GM12864 (cell line): ENCODE data around the gene RNU1-2.
"Not testable (repeated sequence)": the region's sequence is repeated elsewhere in the genome, so short reads cannot be mapped to it uniquely, and the experiment has no call there.

ENCODE experiments used
- DNase-seq: peaks from one replicate; pipeline ENCODE4 v3.0.0-alpha.2; 2011; ENCODE audit warnings: low read depth
- H3K4me3 ChIP-seq: 2 replicates; pipeline ENCODE4 v1.5.1; 2011; ENCODE audit warnings: mild to moderate bottlenecking, low read depth, low read length, control low read depth
- TF ChIP-seq, protein P1 (sequence below): IDR thresholded peaks from 2 replicates; pipeline ENCODE4 v1.5.1; 2011; ENCODE audit warnings: low read depth, mild to moderate bottlenecking, moderate library complexity, low read length, control low read depth, inconsistent platforms; ENCODE audit errors: missing control alignments

RNU1-2 gene

DNA sequence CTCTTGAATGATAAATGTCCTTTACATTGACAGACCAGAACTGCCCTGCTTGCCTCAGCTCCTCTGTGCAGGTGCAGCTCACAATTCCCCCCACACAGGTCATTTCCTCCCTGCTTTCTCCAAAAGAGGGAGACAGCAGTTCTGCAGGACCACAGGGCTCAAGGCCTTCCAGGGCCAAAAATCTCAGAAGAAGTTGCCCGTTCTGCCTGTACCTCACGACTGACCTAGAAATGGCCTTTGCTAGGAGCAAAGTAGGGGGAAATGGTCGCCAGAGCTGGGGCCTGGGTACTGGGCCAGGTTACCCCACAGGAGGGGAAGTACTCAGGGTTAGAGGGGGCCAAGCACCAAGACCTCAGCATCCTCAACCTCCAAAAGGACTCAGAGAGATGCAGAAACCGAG lies 11.1 kb downstream of the RNU1-2 start:
- no peak for DNase-seq
- no peak overlapping the region for H3K4me3 ChIP-seq
- TF ChIP-seq, protein P1, sequence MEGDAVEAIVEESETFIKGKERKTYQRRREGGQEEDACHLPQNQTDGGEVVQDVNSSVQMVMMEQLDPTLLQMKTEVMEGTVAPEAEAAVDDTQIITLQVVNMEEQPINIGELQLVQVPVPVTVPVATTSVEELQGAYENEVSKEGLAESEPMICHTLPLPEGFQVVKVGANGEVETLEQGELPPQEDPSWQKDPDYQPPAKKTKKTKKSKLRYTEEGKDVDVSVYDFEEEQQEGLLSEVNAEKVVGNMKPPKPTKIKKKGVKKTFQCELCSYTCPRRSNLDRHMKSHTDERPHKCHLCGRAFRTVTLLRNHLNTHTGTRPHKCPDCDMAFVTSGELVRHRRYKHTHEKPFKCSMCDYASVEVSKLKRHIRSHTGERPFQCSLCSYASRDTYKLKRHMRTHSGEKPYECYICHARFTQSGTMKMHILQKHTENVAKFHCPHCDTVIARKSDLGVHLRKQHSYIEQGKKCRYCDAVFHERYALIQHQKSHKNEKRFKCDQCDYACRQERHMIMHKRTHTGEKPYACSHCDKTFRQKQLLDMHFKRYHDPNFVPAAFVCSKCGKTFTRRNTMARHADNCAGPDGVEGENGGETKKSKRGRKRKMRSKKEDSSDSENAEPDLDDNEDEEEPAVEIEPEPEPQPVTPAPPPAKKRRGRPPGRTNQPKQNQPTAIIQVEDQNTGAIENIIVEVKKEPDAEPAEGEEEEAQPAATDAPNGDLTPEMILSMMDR, result no peak

DNA sequence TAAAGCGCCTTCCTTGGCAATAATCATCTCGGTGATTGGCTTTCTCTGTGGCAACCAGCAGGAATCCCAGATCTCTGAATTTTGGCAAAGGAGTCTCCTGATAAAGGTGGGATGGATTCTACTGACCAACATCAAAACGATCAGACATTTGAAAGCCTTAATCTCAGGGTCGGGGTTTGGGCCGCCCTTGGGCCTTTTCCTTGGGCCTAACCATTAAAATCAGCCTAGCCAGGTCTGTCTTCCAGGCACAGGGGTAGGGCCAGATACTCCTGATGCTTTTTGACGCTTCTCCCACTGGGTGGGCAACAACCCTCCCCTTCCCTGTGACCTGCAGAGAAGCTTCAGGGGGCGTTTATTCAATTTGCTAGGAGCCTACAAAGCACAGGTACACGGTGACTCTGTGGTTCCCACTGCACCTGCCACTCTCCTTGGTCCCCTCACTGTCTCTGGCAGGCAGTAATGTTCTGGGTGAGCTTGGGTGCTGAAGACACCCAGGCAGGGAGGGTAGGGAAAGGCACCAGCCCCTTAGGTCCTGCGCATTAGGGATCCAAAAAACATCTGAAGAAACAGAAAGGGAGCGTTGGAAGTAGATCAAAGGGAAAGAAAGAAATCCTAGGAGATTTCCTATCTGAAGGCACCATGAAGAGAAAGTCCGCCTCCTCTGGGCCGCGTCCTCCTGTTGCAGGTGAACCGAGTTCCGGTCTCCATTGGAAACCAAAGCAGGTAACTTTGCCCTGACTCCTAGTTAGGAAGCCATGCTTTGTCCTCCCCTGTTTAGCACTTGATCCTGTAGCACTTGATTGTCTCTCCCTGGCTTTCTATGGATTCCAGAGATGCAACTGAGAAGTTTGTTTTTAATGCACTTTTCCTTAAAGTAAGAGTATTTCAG lies 12.3 kb downstream of the RNU1-2 start:
- no peak overlapping the region for H3K4me3 ChIP-seq
- TF ChIP-seq, protein P1, result no peak
- no peak for DNase-seq

DNA sequence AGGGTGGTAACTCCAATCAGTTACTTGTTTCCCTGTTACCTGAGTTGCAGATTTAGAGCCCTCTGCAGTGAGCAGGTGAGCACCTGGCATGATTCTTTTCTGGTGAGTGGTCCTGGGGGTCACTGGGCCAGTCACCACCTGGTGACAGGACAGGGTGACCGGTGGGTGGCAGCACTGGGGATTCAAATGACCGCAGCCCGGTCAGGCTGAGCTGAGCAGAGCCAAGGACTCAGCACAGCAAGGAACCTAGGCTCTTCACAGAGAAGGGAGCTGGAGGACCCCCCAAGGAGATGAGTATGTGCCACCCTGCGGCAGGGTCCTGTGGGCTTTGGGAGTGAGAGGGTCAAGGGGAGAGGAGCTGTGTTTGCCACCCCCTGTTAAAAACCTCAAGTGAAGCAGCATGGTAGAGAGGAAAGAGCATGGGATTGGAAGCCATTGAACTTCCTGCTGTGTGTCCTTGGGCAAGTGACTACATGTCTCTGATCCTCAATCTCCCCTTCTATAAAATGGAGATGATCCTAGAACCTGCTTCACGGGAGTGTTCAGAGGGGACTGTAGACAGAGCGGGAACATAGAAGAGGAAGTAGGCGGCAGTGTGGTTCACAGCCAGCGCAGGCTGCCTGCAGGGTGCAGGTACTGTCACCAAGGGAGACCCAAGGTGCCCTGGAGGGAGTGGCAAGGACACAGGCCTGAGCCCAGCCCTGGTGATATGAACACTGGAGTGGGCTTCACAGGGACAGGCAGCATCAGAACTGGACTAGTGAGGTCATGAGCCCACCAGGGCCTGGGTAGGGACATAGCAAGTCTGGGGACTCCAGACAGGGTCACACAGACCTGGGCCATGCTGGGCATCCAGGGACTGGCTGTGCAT lies 16.3 kb downstream of the RNU1-2 start:
- DNase-seq, H3K4me3 ChIP-seq: not testable (repeated sequence)

DNA sequence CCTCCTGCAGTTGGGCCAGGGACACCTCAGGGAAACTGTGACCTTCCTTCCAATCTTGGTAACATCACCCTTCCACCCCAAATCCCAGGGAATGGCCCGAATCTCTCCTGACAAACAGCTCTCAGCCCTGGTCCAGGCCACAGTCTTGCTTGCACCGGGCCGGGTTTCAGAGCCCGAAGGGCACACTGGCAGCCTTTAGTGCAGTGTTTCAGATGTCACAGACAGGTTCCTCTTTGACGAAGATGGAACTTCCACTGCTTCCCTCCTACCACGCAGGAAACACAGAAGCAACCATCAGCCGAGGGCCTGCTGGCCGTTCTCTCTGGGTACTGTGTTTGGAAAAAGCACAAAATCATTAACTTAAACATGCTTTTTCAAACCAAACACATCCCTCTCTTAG lies 17.0 kb downstream of the RNU1-2 start:
- not testable (repeated sequence) for DNase-seq, H3K4me3 ChIP-seq

DNA sequence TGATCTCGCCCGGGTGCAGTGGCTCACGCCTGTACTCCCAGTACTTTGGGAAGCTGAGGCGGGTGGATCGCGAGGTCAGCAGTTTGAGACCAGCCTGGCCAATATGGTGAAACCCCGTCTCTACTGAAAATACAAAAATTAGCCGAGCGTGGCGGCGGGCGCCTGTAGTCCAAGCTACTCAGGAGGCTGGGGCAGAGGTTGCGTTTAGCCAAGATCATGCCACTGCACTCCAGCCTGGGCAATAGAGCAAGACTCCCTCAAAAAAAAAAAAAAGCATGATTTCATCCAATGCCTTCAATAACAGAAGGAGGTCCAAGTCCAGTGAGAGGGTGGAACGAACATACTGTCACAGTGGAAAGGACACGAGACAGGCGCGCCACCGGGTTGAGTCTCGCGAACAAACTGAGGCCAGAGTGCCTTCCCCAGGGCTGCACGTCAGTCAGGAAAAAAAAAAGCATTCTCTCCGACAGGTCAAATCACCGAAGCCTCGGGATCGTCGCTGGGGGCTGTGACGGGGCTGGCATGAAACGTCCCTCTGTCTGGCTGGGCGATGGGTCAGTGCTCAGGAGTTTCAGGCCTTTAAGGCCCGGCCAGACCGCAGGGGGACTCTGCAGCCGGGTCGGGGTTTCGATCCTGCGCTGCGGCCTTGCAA lies 17.5 kb downstream of the RNU1-2 start:
- no peak for DNase-seq
- H3K4me3 ChIP-seq, result peak overlapping the region; percentile 60
- TF ChIP-seq, protein P1, result no peak

DNA sequence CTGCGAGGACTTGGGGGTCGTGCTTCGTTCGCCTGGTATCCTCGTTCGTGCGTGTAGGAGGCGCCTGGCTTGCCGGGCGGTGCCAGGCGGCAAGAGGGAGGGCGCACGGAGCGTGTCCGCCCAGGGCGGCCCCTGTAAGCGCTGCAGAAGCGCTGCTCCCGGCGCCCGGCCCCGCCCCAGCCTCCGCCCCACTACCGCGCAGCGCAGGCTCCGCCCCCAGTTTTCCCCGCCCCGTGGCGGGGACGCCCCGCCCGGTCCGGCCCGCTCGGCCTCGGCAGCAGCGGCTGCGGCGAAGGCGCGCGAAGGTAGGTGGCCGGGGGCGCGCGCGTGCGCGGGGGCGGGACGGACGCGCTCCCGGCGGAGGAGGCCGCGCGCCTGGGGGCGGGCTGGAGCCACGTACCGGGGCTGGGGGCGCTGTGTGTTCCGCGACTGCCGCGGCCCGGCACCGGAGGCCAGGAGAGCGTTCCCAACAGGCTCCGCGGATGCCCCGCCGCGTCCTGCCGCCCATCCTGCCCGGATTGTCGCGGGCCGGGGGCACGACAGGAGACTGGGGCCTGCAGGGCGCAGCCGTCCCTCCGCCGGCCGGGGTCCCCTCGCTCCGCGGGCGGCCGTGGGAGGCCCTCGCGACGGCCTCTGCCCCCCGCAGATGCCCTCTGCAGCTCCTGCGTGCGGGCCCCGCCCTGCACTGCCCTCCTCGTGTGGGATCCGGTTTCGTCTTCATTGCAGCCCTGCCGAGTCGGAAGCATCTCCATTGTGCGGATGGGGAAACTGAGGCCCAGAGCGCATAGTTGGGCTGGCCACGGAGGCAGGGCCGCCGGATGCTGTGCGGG lies 18.3 kb downstream of the RNU1-2 start:
- peak; percentile 60 for DNase-seq
- H3K4me3 ChIP-seq, result peak overlapping the region; percentile 66
- TF ChIP-seq, protein P1, result peak; percentile 13

DNA sequence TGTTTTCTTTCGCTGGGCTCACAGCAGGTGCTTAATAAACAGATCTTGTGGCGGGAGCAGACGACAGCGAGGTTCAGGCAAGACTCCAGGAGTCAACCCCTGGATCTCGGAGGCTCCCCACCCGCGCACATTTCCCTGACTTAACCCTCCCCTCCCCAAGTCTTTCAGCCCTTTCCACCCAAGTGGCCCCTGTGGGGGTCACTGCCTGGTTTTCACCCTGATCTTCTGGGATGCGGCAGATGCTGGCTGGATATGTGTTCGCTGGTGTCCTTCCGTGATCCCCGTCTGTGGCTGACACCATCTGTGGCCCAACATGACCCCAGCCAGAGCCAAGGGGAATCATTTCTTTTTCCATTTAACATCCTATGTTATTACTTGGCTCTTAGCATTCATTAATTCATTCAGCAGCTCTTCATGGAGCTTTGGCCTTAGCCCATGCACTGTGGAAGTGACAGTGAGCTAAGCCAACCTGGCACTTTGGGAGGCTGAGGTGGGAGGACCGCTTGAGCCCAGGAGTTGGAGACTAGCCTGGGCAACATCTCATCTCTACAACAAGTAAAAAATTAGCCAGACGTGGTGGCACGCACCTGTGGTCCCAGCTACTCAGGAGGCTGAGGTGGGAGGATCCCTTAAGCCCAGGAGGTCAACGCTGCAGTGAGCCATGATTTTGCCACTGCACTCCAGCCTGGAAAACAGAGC lies 19.3 kb downstream of the RNU1-2 start:
- not testable (repeated sequence) for DNase-seq, H3K4me3 ChIP-seq
